Calu3 (cell line): ENCODE results near the gene SRF. TPM values are rescaled to one million over a fixed set of nuclear protein-coding genes. Genes with fewer than 3 reads are reported as not detected.

Experiments used
- BruUV-seq: library from RNA; stranded (reverse); fragments of 400-500 nt; replicated peaks from 2 replicates; lab custom pipeline; 2021; lab: Mats Ljungman, UMichigan
- CTCF ChIA-PET: fragments of 300-600 bp; sonication (Branson Sonifier 250); formaldehyde crosslinking; loops from one replicate; lab custom pipeline; 2022; ENCODE audit warnings: antibody characterized with exemption; lab: Charles Lee
- DNase-seq: peaks from one replicate; pipeline ENCODE4 v3.0.0; 2022
- H3K27ac Mint-ChIP-seq: one replicate; pipeline ENCODE4 v1.8.0; 2022; ENCODE audit warnings: mixed read lengths; ENCODE audit not compliant: unreplicated experiment
- H3K27me3 Mint-ChIP-seq: one replicate; pipeline ENCODE4 v1.8.0; 2022; ENCODE audit warnings: mixed read lengths; ENCODE audit not compliant: unreplicated experiment
- H3K36me3 Mint-ChIP-seq: one replicate; pipeline ENCODE4 v1.8.0; 2022; ENCODE audit warnings: mild to moderate bottlenecking, moderate library complexity, mixed read lengths; ENCODE audit not compliant: insufficient read depth, unreplicated experiment
- H3K4me1 Mint-ChIP-seq: one replicate; pipeline ENCODE4 v1.8.0; 2022; ENCODE audit warnings: mild to moderate bottlenecking, low read depth, mixed read lengths; ENCODE audit not compliant: unreplicated experiment
- H3K4me3 Mint-ChIP-seq: one replicate; pipeline ENCODE4 v1.8.0; 2022; ENCODE audit warnings: mild to moderate bottlenecking, low read depth, moderate library complexity, mixed read lengths; ENCODE audit not compliant: unreplicated experiment
- H3K9me3 Mint-ChIP-seq: one replicate; pipeline ENCODE4 v1.8.0; 2022; ENCODE audit warnings: low read depth, mixed read lengths; ENCODE audit not compliant: unreplicated experiment
- CTCF ChIP-seq: fragments of 200-600 bp; IDR thresholded peaks from one replicate; pipeline ENCODE4 v1.8.0; 2022; ENCODE audit warnings: antibody characterized with exemption; ENCODE audit not compliant: unreplicated experiment
- intact Hi-C: fragments of 100-400 bp; cut with micrococcal nuclease; formaldehyde crosslinking; loops from one replicate; pipeline ENCODE4 v1.10.0; 2022; ENCODE audit not compliant: unreplicated experiment
- total RNA-seq: library from RNA; stranded (reverse); gene quantifications from 2 replicates; pipeline ENCODE4 v1.2.3, GENCODE V29; 2022

SRF gene
- total RNA-seq, 1 experiment from 2014 or later: 48.0 TPM

DNA sequence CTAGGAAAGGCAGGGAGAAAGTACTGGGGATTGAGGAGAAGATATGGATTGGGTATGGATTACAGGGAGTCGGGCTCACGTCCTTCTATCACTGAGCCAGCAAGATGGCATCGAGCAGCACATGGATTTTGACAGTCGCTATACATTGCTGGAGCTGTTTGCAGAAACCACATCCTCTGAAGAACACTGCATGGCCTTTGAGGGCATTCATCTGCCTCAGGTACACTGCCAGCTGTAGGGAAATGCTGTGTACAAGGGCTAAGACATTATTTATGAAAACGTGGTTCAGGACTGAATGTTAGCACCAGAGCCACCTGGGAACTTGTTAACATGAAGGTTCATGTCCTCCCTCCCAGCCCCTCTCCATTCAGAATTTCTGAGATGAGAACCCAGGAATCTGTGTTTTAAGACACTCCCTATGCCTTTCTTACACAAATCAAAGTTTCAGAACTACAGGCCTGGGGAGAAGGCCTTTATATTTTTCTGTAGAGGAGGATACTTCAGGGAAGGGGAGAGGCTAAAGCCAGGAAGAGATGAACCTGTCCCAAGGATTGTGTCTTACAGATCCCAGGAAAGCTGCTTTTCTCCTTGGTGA lies 14.4 kb downstream of the SRF start:
- BruUV-seq: TSS peak; percentile 1

GRCh38 chr6:43186019-43186418 lies 14.9 kb downstream of the SRF start:
- no TSS peak for BruUV-seq
- CTCF ChIA-PET: interaction anchor here (0.6 kb wide), 1 partner anchor 87 kb away, joined by 3 read pairs; no protein-coding TSS in a partner anchor
- no peak overlapping the region for H3K4me3 Mint-ChIP-seq
- no peak overlapping the region for H3K27ac Mint-ChIP-seq
- intact Hi-C loops: no loop called here
- peaks cover 39% of the 10 kb centered on the region for H3K36me3 Mint-ChIP-seq
- H3K9me3 Mint-ChIP-seq: no peaks in the 10 kb centered on the region
- H3K27me3 Mint-ChIP-seq: no peaks in the 10 kb centered on the region
- DNase-seq: no peak
- H3K4me1 Mint-ChIP-seq: peaks cover 38% of the 10 kb centered on the region
- TF ChIP-seq CTCF: no peak

More for the DNA sequence above, 14.4 kb downstream of the SRF start:
- H3K27ac Mint-ChIP-seq: no peak overlapping the region
- no peak overlapping the region for H3K4me3 Mint-ChIP-seq
- peaks cover 41% of the 10 kb centered on the region for H3K4me1 Mint-ChIP-seq
- no peaks in the 10 kb centered on the region for H3K27me3 Mint-ChIP-seq
- H3K36me3 Mint-ChIP-seq: peaks cover 43% of the 10 kb centered on the region
- no peak for TF ChIP-seq CTCF
- DNase-seq: no peak
- CTCF ChIA-PET: interaction anchor here (0.6 kb wide), 1 partner anchor 87 kb away, joined by 3 read pairs; no protein-coding TSS in a partner anchor
- intact Hi-C loops: no loop called here
- H3K9me3 Mint-ChIP-seq: no peaks in the 10 kb centered on the region

DNA sequence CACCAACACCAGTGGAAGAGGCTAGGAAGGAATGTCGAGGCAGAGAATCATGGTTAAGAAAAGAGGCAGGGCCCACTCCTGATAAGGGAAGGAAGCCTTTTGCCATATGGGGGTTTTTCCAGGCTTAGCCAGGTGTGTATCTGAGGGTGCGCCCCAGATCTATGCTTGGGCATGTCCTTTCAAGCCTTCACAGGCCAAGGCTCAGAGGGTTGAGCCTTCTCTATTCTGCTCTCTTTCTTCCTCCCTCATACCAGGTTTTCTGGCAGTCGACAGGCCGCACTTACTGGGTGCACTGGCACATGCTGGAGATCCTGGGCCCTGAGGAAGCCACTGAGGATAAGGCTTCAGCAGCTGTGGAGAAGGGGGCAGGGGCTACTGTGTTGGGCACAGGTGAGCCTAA lies 15.6 kb downstream of the SRF start:
- no peak for TF ChIP-seq CTCF
- DNase-seq: no peak
- Mint-ChIP-seq H3K4me3 (no peak overlapping the region), H3K4me1 (peaks cover 31% of the 10 kb centered on the region), H3K9me3 (no peaks in the 10 kb centered on the region), H3K27me3 (no peaks in the 10 kb centered on the region), H3K36me3 (peaks cover 33% of the 10 kb centered on the region), H3K27ac (no peak overlapping the region)
- BruUV-seq: no TSS peak
- intact Hi-C loops: no loop called here
- CTCF ChIA-PET: no interaction called here

GRCh38 chr6:43187821-43188220 lies 16.8 kb downstream of the SRF start:
- Mint-ChIP-seq H3K36me3 (peaks cover 26% of the 10 kb centered on the region), H3K4me1 (peaks cover 24% of the 10 kb centered on the region), H3K27me3 (no peaks in the 10 kb centered on the region), H3K27ac (no peak overlapping the region), H3K9me3 (no peaks in the 10 kb centered on the region), H3K4me3 (no peak overlapping the region)
- no peak for TF ChIP-seq CTCF
- DNase-seq: no peak
- no TSS peak for BruUV-seq
- CTCF ChIA-PET: no interaction called here
- intact Hi-C loops: no loop called here
